ENCODE measurements around the gene APPL2.
"Not testable (repeated sequence)": the region's sequence is repeated elsewhere in the genome, so short reads cannot be mapped to it uniquely, and the experiment has no call there.

DNA sequence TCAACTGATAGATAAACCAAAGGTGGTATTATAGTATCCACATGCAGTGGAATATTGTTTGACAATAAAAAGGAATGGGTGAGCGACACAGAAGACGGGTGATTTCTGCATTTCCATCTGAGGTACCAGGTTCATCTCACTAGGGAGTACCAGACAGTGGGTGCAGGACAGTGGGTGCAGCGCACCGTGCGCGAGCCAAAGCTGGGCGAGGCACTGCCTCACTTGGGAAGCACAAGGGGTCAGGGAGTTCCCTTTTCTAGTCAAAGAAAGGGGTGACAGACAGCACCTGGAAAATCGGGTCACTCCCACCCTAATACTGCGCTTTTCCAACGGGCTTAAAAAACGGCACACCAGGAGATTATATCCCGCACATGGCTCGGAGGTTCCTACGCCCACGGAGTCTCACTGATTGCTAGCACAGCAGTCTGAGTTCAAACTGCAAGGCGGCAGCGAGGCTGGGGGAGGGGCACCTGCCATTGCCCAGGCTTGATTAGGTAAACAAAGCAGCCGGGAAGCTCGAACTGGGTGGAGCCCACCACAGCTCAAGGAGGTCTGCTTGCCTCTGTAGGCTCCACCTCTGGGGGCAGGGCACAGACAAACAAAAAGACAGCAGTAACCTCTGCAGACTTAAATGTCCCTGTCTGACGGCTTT lies 9.9 kb upstream of the APPL2 start:
- not testable (repeated sequence) for TF ChIP-seq CEBPB (IDR thresholded peaks at IDR 0.05; ENCODE audit: borderline replicate concordance, low read depth, low read length); ZNF350 (CRISPR knock-in tag; IDR thresholded peaks at IDR 0.05; ENCODE audit: borderline replicate concordance, low read depth); ONECUT2 (CRISPR knock-in tag; IDR thresholded peaks at IDR 0.05)
- TF ChIP-seq, protein P1, sequence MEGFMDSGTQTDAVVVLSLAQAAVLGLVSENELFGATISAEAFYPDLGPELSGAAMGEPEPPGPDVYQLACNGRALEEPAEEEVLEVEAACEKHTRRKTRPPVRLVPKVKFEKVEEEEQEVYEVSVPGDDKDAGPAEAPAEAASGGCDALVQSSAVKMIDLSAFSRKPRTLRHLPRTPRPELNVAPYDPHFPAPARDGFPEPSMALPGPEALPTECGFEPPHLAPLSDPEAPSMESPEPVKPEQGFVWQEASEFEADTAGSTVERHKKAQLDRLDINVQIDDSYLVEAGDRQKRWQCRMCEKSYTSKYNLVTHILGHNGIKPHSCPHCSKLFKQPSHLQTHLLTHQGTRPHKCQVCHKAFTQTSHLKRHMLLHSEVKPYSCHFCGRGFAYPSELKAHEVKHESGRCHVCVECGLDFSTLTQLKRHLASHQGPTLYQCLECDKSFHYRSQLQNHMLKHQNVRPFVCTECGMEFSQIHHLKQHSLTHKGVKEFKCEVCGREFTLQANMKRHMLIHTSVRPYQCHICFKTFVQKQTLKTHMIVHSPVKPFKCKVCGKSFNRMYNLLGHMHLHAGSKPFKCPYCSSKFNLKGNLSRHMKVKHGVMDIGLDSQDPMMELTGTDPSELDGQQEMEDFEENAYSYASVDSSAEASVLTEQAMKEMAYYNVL (CRISPR knock-in tag; IDR thresholded peaks at IDR 0.05; ENCODE audit: borderline replicate concordance) = not testable (repeated sequence)
